ES-I3 (cell line): ENCODE measurements around the gene PARP14.
A peak's percentile ranks its signal among the peaks of the same experiment; 100 is the strongest.
"Not testable (repeated sequence)": the region's sequence is repeated elsewhere in the genome, so short reads cannot be mapped to it uniquely, and the experiment has no call there.

Experiments
- H3K36me3 ChIP-seq: 2 replicates; pipeline ENCODE4 v1.6.1; 2013; ENCODE audit warnings: mild to moderate bottlenecking, low read length, control low read depth, moderate library complexity; ENCODE audit not compliant: insufficient read depth
- H3K4me1 ChIP-seq: 2 replicates; pipeline ENCODE4 v1.6.1; 2013; ENCODE audit warnings: mild to moderate bottlenecking, control low read depth, low read length; ENCODE audit not compliant: insufficient read depth
- H3K9ac ChIP-seq: 2 replicates; pipeline ENCODE4 v1.6.1; 2013; ENCODE audit warnings: low read depth, mild to moderate bottlenecking, low read length, moderate library complexity
- H3K9me3 ChIP-seq: 2 replicates; pipeline ENCODE4 v1.6.1; 2013; ENCODE audit warnings: mild to moderate bottlenecking, low read length, moderate library complexity; ENCODE audit not compliant: control insufficient read depth, insufficient read depth

Gene PARP14

GRCh38 chr3:122665881-122666280 is 14.8 kb upstream of the PARP14 start:
- no peaks in the 10 kb centered on the region for H3K9me3 ChIP-seq
- H3K36me3 ChIP-seq: no peaks in the 10 kb centered on the region; the same call in 1 of the 2 replicates
- no peak overlapping the region for H3K9ac ChIP-seq
- H3K4me1 ChIP-seq: no peaks in the 10 kb centered on the region

GRCh38 chr3:122668930-122669730 is 11.5 kb upstream of the PARP14 start:
- Histone ChIP-seq H3K4me1 (no peaks in the 10 kb centered on the region), H3K9ac (no peak overlapping the region), H3K36me3 (no peaks in the 10 kb centered on the region; the same call in 1 of the 2 replicates), H3K9me3 (no peaks in the 10 kb centered on the region)

GRCh38 chr3:122671553-122671952 is 9.1 kb upstream of the PARP14 start:
- H3K4me1 ChIP-seq: no peaks in the 10 kb centered on the region
- no peaks in the 10 kb centered on the region; the same call in 1 of the 2 replicates for H3K36me3 ChIP-seq
- H3K9ac ChIP-seq: no peak overlapping the region
- no peaks in the 10 kb centered on the region for H3K9me3 ChIP-seq

GRCh38 chr3:122674339-122674738 is 6.3 kb upstream of the PARP14 start:
- H3K4me1 ChIP-seq: no peaks in the 10 kb centered on the region
- H3K36me3 ChIP-seq: no peaks in the 10 kb centered on the region; the same call in 1 of the 2 replicates
- no peak overlapping the region for H3K9ac ChIP-seq
- no peaks in the 10 kb centered on the region for H3K9me3 ChIP-seq

- peaks cover 6% of the 10 kb centered on the region; the same call in 1 of the 2 replicates for H3K4me1 ChIP-seq
- 0 out of 2 replicates have a peak, but pooled peaks cover 4% of the 10 kb centered on the region for H3K9me3 ChIP-seq
- no peaks in the 10 kb centered on the region for H3K36me3 ChIP-seq
- no peak overlapping the region for H3K9ac ChIP-seq
Measured at GRCh38 chr3:122676759-122677158, 3.9 kb upstream of the PARP14 start.

GRCh38 chr3:122677216-122677615 is 3.4 kb upstream of the PARP14 start:
- H3K4me1 ChIP-seq: peaks cover 6% of the 10 kb centered on the region; the same call in 1 of the 2 replicates
- 0 out of 2 replicates have a peak, but pooled peaks cover 9% of the 10 kb centered on the region for H3K9me3 ChIP-seq
- H3K9ac ChIP-seq: no peak overlapping the region
- no peaks in the 10 kb centered on the region for H3K36me3 ChIP-seq

GRCh38 chr3:122678506-122678905 is 2.1 kb upstream of the PARP14 start:
- Histone ChIP-seq H3K36me3 (no peaks in the 10 kb centered on the region), H3K9ac (no peak overlapping the region), H3K9me3 (0 out of 2 replicates have a peak, but pooled peaks cover 10% of the 10 kb centered on the region), H3K4me1 (peaks cover 6% of the 10 kb centered on the region; the same call in 1 of the 2 replicates)

- peaks cover 6% of the 10 kb centered on the region; the same call in 1 of the 2 replicates for H3K4me1 ChIP-seq
- 0 out of 2 replicates have a peak, but pooled peaks cover 10% of the 10 kb centered on the region for H3K9me3 ChIP-seq
- H3K9ac ChIP-seq: peak overlapping the region; percentile 96; the same call in 1 of the 2 replicates
- H3K36me3 ChIP-seq: no peaks in the 10 kb centered on the region
Measured at GRCh38 chr3:122679085-122679881, 1.4 kb upstream of the PARP14 start.

- Histone ChIP-seq H3K9me3 (0 out of 2 replicates have a peak, but pooled peaks cover 10% of the 10 kb centered on the region), H3K9ac (peak overlapping the region; percentile 96), H3K4me1 (peaks cover 6% of the 10 kb centered on the region; the same call in 1 of the 2 replicates), H3K36me3 (no peaks in the 10 kb centered on the region)
Measured at GRCh38 chr3:122679882-122680474, 661 bp upstream of the PARP14 start.

- Histone ChIP-seq H3K9me3 (0 out of 2 replicates have a peak, but pooled peaks cover 10% of the 10 kb centered on the region), H3K4me1 (peaks cover 6% of the 10 kb centered on the region; the same call in 1 of the 2 replicates), H3K9ac (peak overlapping the region; percentile 70; the same call in 1 of the 2 replicates), H3K36me3 (no peaks in the 10 kb centered on the region)
Measured at GRCh38 chr3:122681284-122681973, 790 bp downstream of the PARP14 start.

GRCh38 chr3:122681974-122682409 is 1.4 kb downstream of the PARP14 start:
- Histone ChIP-seq H3K36me3 (no peaks in the 10 kb centered on the region), H3K9ac (no peak overlapping the region), H3K9me3 (0 out of 2 replicates have a peak, but pooled peaks cover 10% of the 10 kb centered on the region), H3K4me1 (peaks cover 6% of the 10 kb centered on the region; the same call in 1 of the 2 replicates)

GRCh38 chr3:122682778-122683411 is 2.3 kb downstream of the PARP14 start:
- H3K4me1 ChIP-seq, H3K36me3 ChIP-seq, H3K9ac ChIP-seq, H3K9me3 ChIP-seq: not testable (repeated sequence)

GRCh38 chr3:122687298-122687697 is 6.7 kb downstream of the PARP14 start:
- Histone ChIP-seq H3K4me1 (no peaks in the 10 kb centered on the region), H3K9ac (no peak overlapping the region), H3K36me3 (no peaks in the 10 kb centered on the region), H3K9me3 (0 out of 2 replicates have a peak, but pooled peaks cover under 1% of the 10 kb centered on the region)
